HG03045 (cell line): Measurements from ENCODE around the gene TULP1.
"Not testable (repeated sequence)": the region's sequence is repeated elsewhere in the genome, so short reads cannot be mapped to it uniquely, and the experiment has no call there.

Experiments
- ATAC-seq: cut with Tn5 transposase; IDR thresholded peaks from one replicate; pipeline ENCODE4 v1.9.1; 2021; ENCODE audit warnings: mild to moderate bottlenecking, moderate library complexity; ENCODE audit not compliant: unreplicated experiment

The TULP1 gene

GRCh38 chr6:35522151-35522550 is 9.5 kb upstream of the TULP1 start:
- no peak for ATAC-seq

- ATAC-seq = no peak
Observed at GRCh38 chr6:35521235-35521634, 8.5 kb upstream of the TULP1 start.

GRCh38 chr6:35519313-35520015 is 6.8 kb upstream of the TULP1 start:
- no peak for ATAC-seq

- ATAC-seq = no peak
Observed at GRCh38 chr6:35518566-35519312, 6.0 kb upstream of the TULP1 start.

- ATAC-seq = not testable (repeated sequence)
Observed at GRCh38 chr6:35517978-35518377, 5.3 kb upstream of the TULP1 start.

GRCh38 chr6:35516712-35517111 is 4.0 kb upstream of the TULP1 start:
- no peak for ATAC-seq

GRCh38 chr6:35515939-35516338 is 3.2 kb upstream of the TULP1 start:
- ATAC-seq = not testable (repeated sequence)

- no peak for ATAC-seq
Observed at GRCh38 chr6:35514587-35514986, 1.9 kb upstream of the TULP1 start.

GRCh38 chr6:35512006-35512405 is 690 bp downstream of the TULP1 start:
- ATAC-seq = no peak

- no peak for ATAC-seq
Observed at GRCh38 chr6:35511562-35511941, 1.1 kb downstream of the TULP1 start.

GRCh38 chr6:35510916-35511561 is 1.7 kb downstream of the TULP1 start:
- no peak for ATAC-seq

- no peak for ATAC-seq
Observed at GRCh38 chr6:35508542-35508941, 4.2 kb downstream of the TULP1 start.

- no peak for ATAC-seq
Observed at GRCh38 chr6:35508027-35508426, 4.7 kb downstream of the TULP1 start.

GRCh38 chr6:35507221-35507620 is 5.5 kb downstream of the TULP1 start:
- no peak for ATAC-seq

- no peak for ATAC-seq
Observed at GRCh38 chr6:35506536-35506935, 6.2 kb downstream of the TULP1 start.

- ATAC-seq = no peak
Observed at GRCh38 chr6:35505999-35506412, 6.7 kb downstream of the TULP1 start.

- no peak for ATAC-seq
Observed at GRCh38 chr6:35503534-35503933, 9.2 kb downstream of the TULP1 start.

- no peak for ATAC-seq
Observed at GRCh38 chr6:35501784-35502183, 10.9 kb downstream of the TULP1 start.

GRCh38 chr6:35500782-35501181 is 11.9 kb downstream of the TULP1 start:
- ATAC-seq = no peak

- no peak for ATAC-seq
Observed at GRCh38 chr6:35499372-35499771, 13.3 kb downstream of the TULP1 start.

GRCh38 chr6:35498422-35499067 is 14.2 kb downstream of the TULP1 start:
- no peak for ATAC-seq
